B cell (primary cell): ENCODE data around the gene NAA80. TPM values are rescaled to one million over a fixed set of nuclear protein-coding genes. Genes with fewer than 3 reads are reported as not detected.
A peak's percentile ranks its signal among the peaks of the same experiment; 100 is the strongest.

Experiments
- ATAC-seq: fragments of 200-7000 bp; cut with Tn5 transposase; one replicate; pipeline ENCODE4 v1.10.0; 2021; ENCODE audit warnings: low read depth, mild to moderate bottlenecking, moderate number of reproducible peaks, moderate library complexity
- CTCF ChIA-PET: fragments of 350-600 bp; sonication (Branson Sonifier 250); formaldehyde crosslinking; loops from one replicate; lab custom pipeline; 2021; ENCODE audit warnings: antibody characterized with exemption, inconsistent platforms; lab: Charles Lee
- POLR2A ChIA-PET: fragments of 350-600 bp; sonication (Branson Sonifier 250); formaldehyde crosslinking; loops from one replicate; lab custom pipeline; 2021; ENCODE audit warnings: antibody characterized with exemption; lab: Charles Lee
- DNase-seq: peaks from one replicate; pipeline ENCODE4 v3.0.0; 2013
- H2AFZ ChIP-seq: 2 replicates; pipeline ENCODE4 v1.6.1; 2012; ENCODE audit warnings: mild to moderate bottlenecking, low read depth, low read length; ENCODE audit not compliant: insufficient read depth, poor library complexity, severe bottlenecking
- H3K27ac ChIP-seq, 2 donors: 1 replicate in 1 of 2; 2 replicates in 1 of 2; pipeline ENCODE4 v1.5.1; 2012 to 2013; ENCODE audit warnings: low read length in 2 of 2, mild to moderate bottlenecking in 2 of 2, moderate library complexity in 1 of 2
- H3K27me3 ChIP-seq, 4 experiments: fragments of 200-600 bp in 1 of 4; sonication (generic) in 1 of 4; replicated peaks in 1 of 4; 1 replicate in 2 of 4; 2 replicates in 2 of 4; pipeline versions ENCODE4 v1.6.1 to v1.7.0; 2013 to 2016; ENCODE audit warnings: low read length in 3 of 4, mild to moderate bottlenecking in 2 of 4, mixed read lengths in 1 of 4, moderate library complexity in 1 of 4; ENCODE audit not compliant: insufficient read depth in 4 of 4, control insufficient read depth in 3 of 4; ENCODE audit errors: control extremely low read depth in 1 of 4
- H3K36me3 ChIP-seq, 2 experiments: replicated peaks in 1 of 2; 1 replicate in 1 of 2; 2 replicates in 1 of 2; pipeline versions ENCODE4 v1.6.1 to v1.7.1; 2013; ENCODE audit warnings: low read length in 1 of 2; ENCODE audit not compliant: insufficient read depth in 2 of 2, control insufficient read depth in 1 of 2; ENCODE audit errors: control extremely low read depth in 1 of 2, extremely low read depth in 1 of 2
- H3K4me1 ChIP-seq, 2 donors: fragments of 200-600 bp in 1 of 2; sonication (generic) in 1 of 2; 1 replicate in 1 of 2; 2 replicates in 1 of 2; pipeline versions ENCODE4 v1.5.1 to v1.6.1; 2013 to 2017; ENCODE audit warnings: low read length in 2 of 2; ENCODE audit not compliant: control insufficient read depth in 2 of 2, insufficient read depth in 2 of 2
- H3K4me2 ChIP-seq: replicated peaks from 2 replicates; pipeline ENCODE3; 2012; ENCODE audit warnings: mild to moderate bottlenecking, low read depth, low read length; ENCODE audit not compliant: poor library complexity, severe bottlenecking
- H3K4me3 ChIP-seq, 5 experiments: fragments of 200-600 bp in 1 of 5; sonication (generic) in 1 of 5; 1 replicate in 3 of 5; 2 replicates in 2 of 5; pipeline versions ENCODE4 v1.5.1 to v1.7.0; 2011 to 2016; ENCODE audit warnings: low read length in 4 of 5, mild to moderate bottlenecking in 4 of 5, low read depth in 2 of 5, control low read depth in 1 of 5, moderate library complexity in 1 of 5; ENCODE audit not compliant: insufficient read depth in 1 of 5; ENCODE audit errors: control extremely low read depth in 1 of 5, extremely low read depth in 1 of 5
- H3K79me2 ChIP-seq: fragments of 200-600 bp; sonication (generic); one replicate; pipeline ENCODE4 v1.6.0; 2016; ENCODE audit warnings: low read length; ENCODE audit not compliant: control insufficient read depth, insufficient read depth
- H3K9ac ChIP-seq: fragments of 200-600 bp; sonication (generic); 2 replicates; pipeline ENCODE4 v1.6.1; 2017; ENCODE audit warnings: mild to moderate bottlenecking, low read length, moderate library complexity
- H3K9me3 ChIP-seq, 3 donors: one replicate each; pipeline versions ENCODE4 v1.6.1 to v1.7.1; 2013; ENCODE audit warnings: low read length in 2 of 3; ENCODE audit not compliant: control insufficient read depth in 2 of 3, insufficient read depth in 1 of 3; ENCODE audit errors: control extremely low read depth in 1 of 3
- H4K20me1 ChIP-seq: 2 replicates; pipeline ENCODE4 v1.6.0; 2012; ENCODE audit warnings: mild to moderate bottlenecking, low read length; ENCODE audit not compliant: insufficient read depth, control insufficient read depth, poor library complexity, severe bottlenecking
- H3K27ac Mint-ChIP-seq: one replicate; pipeline ENCODE4 v1.8.0; 2021; ENCODE audit warnings: mixed read lengths
- H3K27me3 Mint-ChIP-seq: one replicate; pipeline ENCODE4 v1.8.0; 2021; ENCODE audit warnings: mixed read lengths
- H3K4me1 Mint-ChIP-seq: one replicate; pipeline ENCODE4 v1.8.0; 2021; ENCODE audit warnings: mixed read lengths
- H3K4me3 Mint-ChIP-seq: one replicate; pipeline ENCODE4 v1.8.0; 2021; ENCODE audit warnings: mixed read lengths
- H3K9me3 Mint-ChIP-seq: one replicate; pipeline ENCODE4 v1.8.0; 2022; ENCODE audit warnings: mixed read lengths; ENCODE audit not compliant: insufficient read depth
- CTCF ChIP-seq: fragments of 200-600 bp; IDR thresholded peaks from one replicate; pipeline ENCODE4 v1.8.0; 2022; ENCODE audit warnings: antibody characterized with exemption, mild to moderate bottlenecking
- EZH2 ChIP-seq: IDR thresholded peaks from 2 replicates; pipeline ENCODE4 v1.6.1; 2012; ENCODE audit warnings: borderline replicate concordance, low read depth, mild to moderate bottlenecking, moderate library complexity, low read length; ENCODE audit not compliant: insufficient read depth, poor library complexity, severe bottlenecking
- WGBS: methylation state at CpG from one replicate; pipeline ENCODE4 v1.1.5; 2013; ENCODE audit warnings: missing lambda C conversion rate; ENCODE audit not compliant: insufficient coverage; 5-methylcytosine and 5-hydroxymethylcytosine counted together
- intact Hi-C: fragments of 100-400 bp; cut with micrococcal nuclease; formaldehyde crosslinking; loops from one replicate; pipeline ENCODE4 v1.10.0; 2022
- polyA plus RNA-seq: library from polyadenylated mRNA; depleted of rRNA; stranded (reverse); fragments of >200 nt; gene quantifications from 2 replicates; pipeline ENCODE4 v1.2.3, GENCODE V29; 2012
- total RNA-seq, 2 donors: library from RNA; stranded (reverse); fragments of 120-200 nt in 1 of 2; gene quantifications; 1 replicate in 1 of 2; 2 replicates in 1 of 2; pipeline versions ENCODE4 v1.2.3 to v1.2.4, GENCODE V29; 2013 to 2022

Gene NAA80
- total and polyA plus RNA-seq, 2 donors (not counting 1 experiment from before 2014, with no cell fraction given): 37.8 to 49.0 TPM

- Histone ChIP-seq H3K27me3 (no peaks in the 10 kb centered on the region), H3K4me3 (no peak overlapping the region), H3K4me1 (peaks cover 10 to 31% of the 10 kb centered on the region in 2 donors), H3K4me2 (no peak overlapping the region), H3K9me3 (no peaks in the 10 kb centered on the region), H3K27ac (peak overlapping the region in 1 of 2 donors; percentile 36), H2AFZ (no peak overlapping the region), H3K79me2 (peaks cover 59% of the 10 kb centered on the region), H3K9ac (no peak overlapping the region), H4K20me1 (peaks cover 100% of the 10 kb centered on the region), H3K36me3 (peaks cover 0 to 74% of the 10 kb centered on the region in 2 experiments)
- Mint-ChIP-seq H3K27ac (peak overlapping the region; percentile 56), H3K27me3 (no peaks in the 10 kb centered on the region), H3K4me1 (peaks cover 32% of the 10 kb centered on the region), H3K9me3 (no peaks in the 10 kb centered on the region), H3K4me3 (no peak overlapping the region)
- peak; percentile 61 for ATAC-seq
- DNase-seq: no peak
- POLR2A ChIA-PET: interaction anchor here (0.6 kb wide), 1 partner anchor 28 kb away, joined by 5 read pairs; no protein-coding TSS in a partner anchor
- CTCF ChIA-PET: interaction anchor here (27.3 kb wide), 1 partner anchor 21 kb away, joined by 596 read pairs; the partner anchor contains the start of gene GNAI2
- TF ChIP-seq EZH2 (no peak), CTCF (no peak)
- intact Hi-C loops: no loop called here
- 84% methylated on average over 6 of the region's 8 CpGs for WGBS
Measured at GRCh38 chr3:50254577-50255250, 44.5 kb downstream of the NAA80 start.

GRCh38 chr3:50251220-50251619 lies 48.0 kb downstream of the NAA80 start:
- intact Hi-C loops: no loop called here
- Mint-ChIP-seq H3K9me3 (no peaks in the 10 kb centered on the region), H3K27ac (peak overlapping the region; percentile 3), H3K4me3 (no peak overlapping the region), H3K27me3 (no peaks in the 10 kb centered on the region), H3K4me1 (peaks cover 51% of the 10 kb centered on the region)
- no peak for DNase-seq
- no peak overlapping the region for H3K27ac ChIP-seq
- no peaks in the 10 kb centered on the region for H3K27me3 ChIP-seq
- ATAC-seq: no peak
- H3K9me3 ChIP-seq: no peaks in the 10 kb centered on the region
- no peak overlapping the region for H3K9ac ChIP-seq
- no peak overlapping the region for H2AFZ ChIP-seq
- ChIA-PET CTCF (interaction anchor here (1.6 to 27.3 kb wide), 2 partner anchors 17 to 57 kb away, joined by 7 to 596 read pairs; partner anchors contain the start of gene GNAI2), POLR2A (no interaction called here)
- H4K20me1 ChIP-seq: peaks cover 100% of the 10 kb centered on the region
- no peak overlapping the region for H3K4me2 ChIP-seq
- H3K4me1 ChIP-seq: peaks cover 24 to 59% of the 10 kb centered on the region in 2 donors
- H3K4me3 ChIP-seq: no peak overlapping the region
- 98% methylated on average over 6 of the region's 8 CpGs for WGBS
- peaks cover 94% of the 10 kb centered on the region for H3K79me2 ChIP-seq
- H3K36me3 ChIP-seq: peaks cover 0 to 83% of the 10 kb centered on the region in 2 experiments
- TF ChIP-seq CTCF (no peak), EZH2 (no peak)
